GM18507 (cell line): Measurements from ENCODE around the gene ABCB11.
"Not testable (repeated sequence)": the region's sequence is repeated elsewhere in the genome, so short reads cannot be mapped to it uniquely, and the experiment has no call there.

Experiments
- DNase-seq: peaks from one replicate; pipeline ENCODE4 v3.0.0; 2011; ENCODE audit warnings: low read depth; ENCODE audit not compliant: insufficient read length; ENCODE audit errors: extremely low spot score
- FAIRE-seq: peaks from 2 replicates; lab custom pipeline; 2011; peaks lifted over from hg19 to GRCh38; lab: Jason Lieb, UNC

The ABCB11 gene

DNA sequence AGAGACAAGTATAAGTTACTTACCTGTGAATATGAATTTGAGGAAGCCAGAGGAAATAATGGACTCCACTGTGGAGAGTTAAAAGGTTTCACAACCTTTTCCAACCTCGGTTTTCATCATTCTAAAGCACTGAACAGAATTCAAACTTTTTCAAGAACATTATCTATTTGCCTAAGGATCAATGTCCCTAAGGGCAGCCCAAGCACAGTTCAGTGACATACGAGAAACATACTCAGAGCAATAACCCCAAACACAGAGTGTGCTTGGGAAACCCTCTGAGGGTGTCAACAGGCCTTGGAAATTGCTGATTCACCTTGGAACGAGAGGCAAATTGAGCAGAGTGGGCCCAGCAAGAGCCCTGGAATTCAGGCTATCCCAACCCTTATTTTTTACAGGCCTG, at the start of gene ABCB11:
Gene ABCB11 (minus strand): TSS at position 123 of the 400 bp plus-strand sequence. CDS start 13,199 bp downstream, outside the sequence.
- DNase-seq (no peak), FAIRE-seq (no peak)

DNA sequence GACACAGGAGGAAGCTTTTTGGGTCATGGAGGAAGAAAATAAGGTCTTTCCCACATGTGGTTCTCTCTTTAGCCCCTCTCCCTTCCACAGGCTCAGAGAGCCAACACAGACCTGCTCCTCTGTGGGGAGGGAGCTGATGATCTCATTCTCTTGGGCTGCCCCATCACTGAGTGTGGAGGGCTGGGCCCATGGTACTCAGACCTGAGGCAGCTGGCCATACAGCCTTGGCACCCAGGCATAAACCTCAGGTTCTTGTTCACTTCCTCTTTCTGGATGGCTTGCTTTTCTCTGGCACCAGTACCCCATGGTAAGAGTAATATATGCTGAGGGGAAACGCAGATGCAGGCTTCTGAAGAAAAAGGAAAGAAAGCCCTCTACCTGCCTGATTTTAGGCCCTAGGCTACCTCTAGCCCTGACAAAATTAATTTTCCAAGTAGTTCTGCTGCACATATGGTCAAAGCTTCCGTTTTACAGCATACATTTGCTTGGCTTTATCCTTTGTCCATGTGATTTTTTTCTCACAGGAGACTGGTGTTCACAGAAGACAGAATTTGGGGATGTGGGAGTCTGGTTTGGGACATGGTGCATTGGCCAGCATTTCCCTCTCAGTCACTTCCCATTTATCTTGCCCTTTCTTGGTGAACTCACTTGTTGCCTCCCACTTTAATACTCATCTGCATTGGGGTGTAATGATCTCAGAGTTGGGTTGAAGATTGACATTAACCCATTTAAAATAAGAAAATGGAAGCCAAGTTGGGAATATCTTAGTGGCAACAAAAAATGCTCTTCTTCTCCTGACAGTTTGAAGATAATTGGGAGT, 49.3 kb upstream of the ABCB11 start:
- no peak for DNase-seq
- FAIRE-seq = no peak

DNA sequence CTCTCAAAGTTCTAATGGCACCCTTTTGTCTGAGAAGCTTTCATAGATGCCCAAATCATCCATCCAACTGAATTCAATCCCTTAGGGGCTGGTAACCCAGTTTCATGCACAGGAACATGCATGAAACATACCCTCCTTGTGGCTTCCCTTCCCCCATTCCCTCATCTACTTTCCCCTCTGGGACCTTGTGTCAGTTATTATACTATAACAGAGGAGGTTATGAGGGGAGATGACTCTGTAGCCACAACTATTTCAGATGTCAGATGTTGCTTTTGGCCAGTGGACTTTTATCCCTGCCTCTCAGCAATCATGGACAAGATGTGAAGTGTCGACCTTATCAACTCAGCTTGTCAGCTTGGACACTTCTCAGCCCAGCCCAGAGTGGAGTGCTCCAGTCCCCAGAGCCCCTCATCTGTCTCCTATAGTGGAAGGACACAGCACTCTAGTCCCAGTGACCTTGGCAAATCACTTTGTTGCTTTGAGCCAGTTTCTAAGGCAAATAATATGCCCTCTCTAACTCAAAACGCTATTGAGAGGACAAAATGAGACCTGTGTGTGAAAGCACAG, 46.6 kb upstream of the ABCB11 start:
- FAIRE-seq (no peak), DNase-seq (no peak)

DNA sequence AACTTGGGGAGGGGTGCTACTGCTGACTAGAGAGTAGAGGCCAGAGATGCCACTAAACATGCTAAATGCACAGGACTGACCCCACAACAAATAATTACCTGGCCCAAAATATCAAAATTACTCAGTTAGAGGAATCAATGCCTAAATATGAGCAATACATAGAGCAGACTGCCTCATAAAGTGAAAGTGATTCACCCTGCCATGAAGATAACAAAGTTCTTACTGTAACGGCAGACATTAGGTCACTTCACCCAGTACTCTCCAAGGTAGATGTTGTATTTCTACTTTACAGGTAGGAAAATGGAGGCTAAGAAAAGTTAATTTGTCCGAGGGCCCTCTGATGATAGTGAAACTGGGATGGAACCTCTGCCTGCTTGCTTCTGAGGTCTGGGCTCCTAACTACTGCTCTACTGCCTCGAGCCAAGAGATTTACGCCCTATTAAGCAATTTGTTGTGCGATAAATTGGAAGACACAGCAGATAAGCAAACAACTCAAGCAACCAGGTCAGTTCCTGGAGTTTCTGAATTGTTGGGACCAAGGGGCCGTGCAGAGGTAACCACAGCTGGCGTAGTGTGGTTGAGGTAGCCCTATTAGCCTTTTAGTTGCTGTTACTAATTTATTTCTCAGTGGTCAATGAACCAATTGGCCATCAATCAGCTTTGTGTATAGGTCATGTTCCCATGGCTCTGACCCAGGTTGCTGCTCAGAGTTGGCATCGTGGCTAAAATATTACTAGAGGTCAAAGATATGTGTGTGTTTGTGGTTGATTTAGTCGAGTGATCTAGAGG, 43.0 kb upstream of the ABCB11 start:
- FAIRE-seq (peak; percentile 56), DNase-seq (no peak)

DNA sequence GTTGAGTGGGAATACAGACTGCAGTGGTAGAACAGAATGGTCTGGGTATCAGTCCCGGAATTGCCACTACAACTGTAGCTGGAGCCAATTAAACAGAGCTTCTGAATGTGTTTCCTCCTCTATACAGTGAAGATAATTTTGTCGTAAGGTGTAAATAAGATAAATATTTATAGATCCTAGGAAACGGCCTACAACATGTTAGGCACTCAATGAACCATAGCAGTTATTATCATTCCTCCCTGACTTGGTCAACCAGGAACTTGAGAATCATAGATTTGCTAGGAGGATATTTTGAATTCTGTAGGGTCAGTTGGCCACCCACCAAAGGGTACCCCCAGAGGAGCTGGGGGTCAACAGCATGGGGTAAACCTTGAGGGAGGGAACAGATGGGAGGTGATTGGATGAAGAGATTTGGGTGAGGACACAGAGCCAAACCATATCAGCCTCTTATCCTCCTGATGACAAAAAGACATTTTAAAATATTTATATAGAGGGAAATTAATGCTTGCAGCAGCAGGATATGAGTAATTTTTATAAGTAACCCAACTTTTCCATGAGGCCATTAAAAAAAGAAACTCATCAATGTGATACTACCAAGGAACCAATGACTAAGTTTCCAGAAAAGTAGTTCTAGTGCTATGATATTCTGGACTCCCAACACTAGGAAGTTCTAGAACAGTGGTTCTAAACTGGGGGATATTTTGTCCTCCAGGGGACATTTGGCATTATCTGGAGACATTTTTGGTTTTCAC, 42.3 kb upstream of the ABCB11 start:
- FAIRE-seq = no peak
- no peak for DNase-seq

DNA sequence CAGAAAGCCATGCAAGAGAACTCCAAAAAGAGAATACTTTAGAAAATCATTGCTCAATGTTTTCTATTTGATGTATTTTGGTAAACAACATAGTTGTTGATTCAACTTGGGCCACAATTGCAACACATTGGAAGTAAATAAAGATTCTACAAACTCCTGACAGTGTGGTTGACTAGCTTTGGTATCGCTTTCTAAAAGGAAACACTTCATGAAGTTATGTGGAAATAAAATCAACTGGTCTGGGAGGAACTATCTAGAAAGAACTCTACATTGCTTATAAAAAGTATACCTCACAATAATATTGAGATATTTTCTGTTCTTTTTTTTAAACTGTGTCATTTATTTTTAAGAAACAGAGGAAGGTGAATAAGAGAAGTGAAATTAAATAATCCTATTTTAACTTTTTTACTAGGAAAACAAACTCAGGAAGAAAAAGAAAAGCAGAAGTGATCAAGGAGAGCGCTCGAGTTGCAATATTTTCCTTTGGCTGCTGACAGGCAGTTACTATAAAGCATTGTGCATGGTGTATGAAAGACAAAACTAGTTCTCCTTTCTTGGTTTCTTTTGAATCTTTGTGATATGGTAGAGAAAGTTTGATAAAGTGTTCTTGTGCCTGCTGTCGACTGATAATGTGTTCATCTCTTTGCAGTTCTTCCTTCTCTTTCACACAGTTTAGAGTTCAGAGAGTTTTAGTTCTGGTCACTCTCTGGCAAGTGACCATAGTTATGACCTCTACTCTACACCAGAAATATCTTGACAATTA, 41.2 kb upstream of the ABCB11 start:
- peak; percentile 60 for FAIRE-seq
- DNase-seq = no peak

DNA sequence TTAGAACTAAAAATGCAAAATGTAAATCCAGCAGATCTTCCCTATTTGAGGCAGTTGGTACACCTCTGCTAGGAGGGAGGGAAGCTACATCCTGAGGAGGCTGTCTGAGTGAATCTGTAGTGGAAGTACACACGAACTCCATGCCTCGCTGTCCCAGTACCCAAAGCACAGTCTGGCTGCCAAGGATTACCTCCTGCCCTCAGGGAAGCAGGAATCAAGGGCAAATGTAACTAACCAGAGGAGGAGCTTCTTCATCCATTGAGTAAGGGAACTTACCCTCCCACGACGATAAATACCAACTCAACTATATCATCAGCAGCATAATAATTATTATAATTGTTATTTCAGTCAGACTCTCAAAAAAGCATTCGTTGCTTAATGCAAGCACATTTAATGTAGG, 40.3 kb upstream of the ABCB11 start:
- DNase-seq (no peak), FAIRE-seq (no peak)

DNA sequence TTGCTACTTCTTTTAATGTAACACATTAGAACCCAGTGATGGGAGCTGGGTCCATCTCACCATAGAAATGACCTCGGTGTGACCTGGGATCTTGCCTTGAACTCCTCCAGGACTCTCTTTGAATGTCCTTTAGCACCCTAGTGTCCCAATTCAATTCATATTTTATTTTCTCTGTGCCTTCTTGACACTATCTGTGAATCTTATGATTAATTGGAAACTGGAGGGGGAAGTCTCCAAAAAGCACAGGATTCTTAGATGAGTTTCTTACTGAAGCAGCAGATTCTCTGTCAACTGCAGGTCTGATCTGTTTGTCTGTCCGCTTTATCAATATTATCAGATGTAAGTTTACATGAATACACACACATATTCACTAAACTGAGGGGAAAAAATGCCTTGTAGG, 38.7 kb upstream of the ABCB11 start:
- FAIRE-seq (no peak), DNase-seq (no peak)

DNA sequence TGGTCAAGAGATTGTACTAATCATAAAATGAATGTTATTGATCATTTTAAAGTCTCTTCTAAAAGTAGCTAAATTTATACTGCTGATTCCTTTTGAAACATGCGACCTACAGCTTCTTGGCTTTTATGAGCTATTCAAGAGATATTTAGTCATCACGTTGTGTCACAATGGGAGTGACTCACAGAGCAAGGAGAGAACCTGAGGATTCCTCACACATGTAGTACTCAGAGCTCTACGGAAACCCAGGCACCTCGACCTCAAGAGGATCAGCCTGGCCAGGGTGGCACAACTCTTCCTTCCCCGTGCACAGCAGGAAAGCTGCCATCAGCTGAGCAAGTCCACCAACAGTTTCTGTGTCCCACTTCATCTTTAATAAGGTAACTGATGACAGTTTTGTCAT, 38.2 kb upstream of the ABCB11 start, which contains the start of gene DHRS9:
Gene DHRS9 (plus strand): TSS at position 223 of the 400 bp plus-strand sequence. CDS start 12,019 bp downstream, outside the sequence.
- DNase-seq = no peak
- FAIRE-seq = no peak

DNA sequence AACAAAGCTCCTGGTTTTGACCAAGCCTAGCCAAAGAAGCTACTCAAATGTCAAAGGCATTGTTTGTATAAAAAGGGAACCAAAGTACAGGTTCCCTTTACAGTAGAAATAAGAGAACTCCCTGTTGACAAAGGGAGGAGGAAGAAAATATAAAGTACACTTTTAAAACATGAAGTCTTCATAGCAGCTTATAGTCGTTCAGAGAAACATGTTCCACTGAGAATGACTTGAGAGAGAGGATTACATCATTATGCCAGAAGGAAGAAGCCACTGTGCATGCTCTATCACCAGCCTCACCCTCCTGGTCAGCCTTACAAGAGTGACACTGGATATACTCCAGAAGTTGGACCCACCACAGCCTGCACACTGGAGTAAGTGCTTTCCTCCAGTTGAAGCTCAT, 35.8 kb upstream of the ABCB11 start:
- no peak for FAIRE-seq
- no peak for DNase-seq

DNA sequence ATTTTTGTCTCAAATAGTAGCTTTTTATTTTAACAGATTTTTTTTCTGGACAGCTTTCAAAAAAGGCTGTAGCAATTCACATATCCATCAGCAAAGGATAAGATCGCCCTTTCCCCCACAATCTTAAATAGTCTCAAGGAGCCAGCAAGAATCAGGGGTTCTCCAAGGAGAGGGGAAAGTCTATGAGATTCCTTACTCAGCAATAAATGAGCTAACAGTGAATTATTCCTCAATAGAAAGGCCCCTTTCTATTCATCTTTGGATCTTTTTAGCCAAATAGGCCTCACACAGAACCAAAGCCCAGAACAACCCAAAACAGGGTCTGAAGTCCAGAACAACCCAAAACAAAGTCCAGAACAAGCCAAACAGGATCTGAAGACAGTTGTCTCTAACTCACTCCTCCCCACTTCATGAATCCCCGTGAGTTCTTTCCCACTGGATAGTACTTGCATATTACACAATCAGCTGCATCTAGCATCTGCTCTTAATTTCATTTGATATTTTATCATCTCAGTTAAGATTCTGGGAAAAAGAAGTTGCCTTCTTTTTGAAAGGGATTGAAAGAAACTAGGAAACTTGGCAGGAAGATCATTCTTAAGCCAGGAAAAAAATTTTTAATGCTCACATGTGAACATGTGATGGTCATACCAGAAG, 34.9 kb upstream of the ABCB11 start:
- DNase-seq (no peak), FAIRE-seq (no peak)

DNA sequence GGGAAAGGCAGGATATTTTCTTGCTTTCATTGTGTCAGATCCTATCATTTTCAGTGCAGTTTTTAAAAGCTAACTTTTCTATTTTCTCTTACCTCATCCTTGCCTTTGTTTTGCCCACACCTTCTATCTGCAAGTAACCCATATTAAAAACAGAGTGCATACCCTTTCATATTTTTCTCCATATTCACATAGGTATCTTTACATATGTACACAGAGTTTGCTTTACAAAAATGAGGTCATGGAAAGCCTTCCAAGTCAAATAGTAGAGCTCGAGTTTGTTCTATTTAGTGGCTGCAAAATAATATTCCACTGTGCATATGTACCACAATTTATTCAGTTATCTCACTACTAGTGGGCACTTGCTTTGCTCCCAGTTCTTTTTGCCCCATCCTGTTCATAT, 34.3 kb upstream of the ABCB11 start:
- DNase-seq (no peak), FAIRE-seq (no peak)

DNA sequence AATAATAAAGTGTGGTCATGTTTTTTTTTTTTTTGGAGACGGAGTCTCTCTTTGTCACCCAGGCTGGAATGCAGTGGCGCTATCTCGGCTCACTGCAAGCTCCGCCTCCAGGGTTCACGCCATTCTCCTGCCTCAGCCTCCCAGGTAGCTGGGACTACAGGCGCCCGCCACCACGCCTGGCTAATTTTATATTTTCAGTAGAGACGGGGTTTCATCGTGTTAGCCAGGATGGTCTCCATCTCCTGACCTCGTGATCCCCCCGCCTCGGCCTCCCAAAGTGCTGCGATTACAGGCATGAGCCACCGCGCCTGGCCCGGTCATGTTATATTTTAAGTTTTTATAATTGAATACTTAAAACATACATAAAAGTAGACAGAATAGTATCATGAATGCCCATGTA, 33.1 kb upstream of the ABCB11 start:
- not testable (repeated sequence) for DNase-seq, FAIRE-seq

DNA sequence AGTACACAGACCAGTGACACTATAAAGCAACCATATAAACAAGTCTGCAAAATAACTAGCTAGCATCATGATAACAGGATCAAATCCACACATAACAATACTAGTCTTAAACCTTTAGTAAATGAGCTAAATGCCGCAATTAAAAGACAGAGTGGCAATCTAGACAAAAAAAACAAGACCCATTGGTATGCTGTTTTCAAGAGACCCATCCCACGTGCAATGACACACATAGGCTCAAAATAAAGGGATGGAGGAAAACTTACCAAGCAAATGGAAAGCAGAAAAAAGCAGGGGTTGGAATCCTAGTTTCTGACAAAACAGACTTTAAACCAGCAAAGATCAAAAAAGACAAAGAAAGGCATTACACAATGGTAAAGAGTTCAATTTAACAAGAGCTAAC, 23.5 kb upstream of the ABCB11 start:
- DNase-seq, FAIRE-seq: not testable (repeated sequence)

DNA sequence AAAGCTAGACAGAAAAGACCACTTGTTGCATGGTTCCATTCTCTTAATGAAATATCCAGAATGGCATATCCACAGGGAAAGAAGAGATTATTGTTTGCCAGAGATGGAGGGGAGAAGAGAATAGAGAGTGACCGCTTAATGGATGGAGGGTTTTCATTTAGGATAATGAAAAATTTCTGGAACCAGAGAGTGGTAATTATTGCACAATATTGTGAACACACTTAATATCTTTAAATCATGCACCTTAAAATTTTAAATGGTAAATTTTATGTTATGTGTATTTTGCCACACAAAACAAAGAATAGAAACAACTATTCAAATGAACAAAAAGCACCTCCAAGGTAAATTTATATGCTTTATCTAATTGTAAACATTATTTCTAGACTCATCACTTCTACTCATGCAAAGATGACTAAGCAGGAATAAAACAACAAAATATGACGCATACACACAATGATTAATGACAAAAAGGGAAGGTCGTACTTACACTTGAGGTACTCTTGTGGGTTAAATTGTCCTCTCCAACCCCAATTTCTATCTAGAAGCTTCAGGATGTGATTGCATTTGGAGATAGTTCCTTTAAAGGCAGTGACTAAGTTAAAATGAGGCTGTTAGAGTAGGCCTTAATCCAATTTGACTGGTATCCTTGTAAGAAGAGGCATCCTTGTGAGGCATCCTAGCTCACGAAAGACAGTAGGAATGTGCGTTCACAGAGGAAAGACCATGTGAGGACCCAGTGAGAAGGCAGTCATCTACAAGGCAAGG, 19.5 kb upstream of the ABCB11 start:
- DNase-seq (no peak), FAIRE-seq (no peak)

DNA sequence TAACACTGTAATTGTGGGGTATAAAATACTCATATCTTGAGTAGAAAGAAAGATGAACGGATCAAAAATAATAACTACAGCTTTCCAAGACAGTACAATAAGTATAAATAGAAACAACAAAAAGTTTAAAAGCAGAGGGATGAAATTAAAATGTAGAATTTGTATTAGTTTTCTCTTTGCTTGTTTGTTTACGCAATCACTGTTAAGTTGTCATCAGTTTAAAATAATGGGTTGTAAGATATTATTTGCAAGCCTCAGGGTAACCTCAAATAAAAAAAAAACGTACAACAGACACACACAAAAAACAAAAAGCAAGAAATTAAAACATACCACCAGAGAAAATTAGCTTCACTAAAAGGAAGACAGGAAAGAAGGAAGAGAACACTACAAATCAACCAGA, 18.0 kb upstream of the ABCB11 start:
- FAIRE-seq = no peak
- DNase-seq = no peak

DNA sequence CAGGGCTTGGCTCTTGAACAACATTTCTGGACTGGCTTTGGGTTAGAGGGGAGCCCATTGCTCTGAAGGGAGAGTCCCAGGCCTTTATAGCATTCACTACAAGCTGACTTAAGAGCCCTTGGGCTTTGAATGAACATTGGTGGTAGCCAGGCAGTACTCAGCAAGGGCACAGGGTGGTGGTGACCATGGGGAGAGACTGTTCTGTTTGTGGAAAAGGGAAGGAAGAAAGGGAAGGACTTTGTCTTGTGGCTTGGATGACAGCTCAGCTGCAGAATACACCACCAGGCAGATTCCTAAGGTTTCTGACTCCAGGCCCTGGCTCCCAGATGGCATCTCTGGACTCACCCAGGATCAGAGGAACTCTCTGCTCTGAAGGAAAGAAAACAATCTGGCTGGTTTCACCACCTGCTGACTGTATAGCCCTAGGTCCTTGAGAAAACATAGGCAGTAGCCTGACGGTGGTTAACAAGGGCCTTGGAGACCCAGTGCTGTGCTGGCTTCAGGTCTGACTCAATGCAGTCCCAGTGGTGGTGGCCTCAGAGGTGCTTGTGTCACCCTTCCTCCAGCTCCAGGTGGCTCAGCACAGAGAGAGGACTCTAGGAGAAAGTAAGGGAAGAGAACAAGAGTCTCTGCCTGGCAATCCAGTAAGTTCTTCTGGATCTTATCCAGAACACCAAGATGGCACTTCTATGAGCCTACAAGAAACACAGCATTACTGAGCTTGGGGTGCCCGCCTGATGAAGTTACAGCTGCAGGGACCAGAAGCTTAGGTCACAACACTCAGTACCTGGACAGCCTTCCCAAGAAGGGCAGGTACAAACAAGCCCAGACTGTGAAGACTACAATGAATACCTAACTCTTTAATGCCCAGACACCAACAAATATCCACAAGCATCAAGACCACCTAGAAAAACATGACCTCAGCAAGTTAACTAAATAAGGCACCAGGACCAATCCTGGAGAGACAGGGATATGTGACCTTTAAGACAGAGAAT, 16.4 kb upstream of the ABCB11 start:
- FAIRE-seq (no peak), DNase-seq (no peak)
